HG02588 (cell line): ENCODE results near the gene SIGLEC6.

Experiments
- ATAC-seq: cut with Tn5 transposase; IDR thresholded peaks from one replicate; pipeline ENCODE4 v1.9.1; 2021; ENCODE audit warnings: mild to moderate bottlenecking, moderate library complexity; ENCODE audit not compliant: unreplicated experiment

The SIGLEC6 gene

GRCh38 chr19:51478381-51479234 is 52.9 kb downstream of the SIGLEC6 start, which contains the start of gene CEACAM18:
CEACAM18 (plus strand) TSS chr19:51478539.
- ATAC-seq, result no peak

GRCh38 chr19:51477344-51477743 is 54.1 kb downstream of the SIGLEC6 start:
- ATAC-seq, result no peak

- ATAC-seq, result no peak
These were observed 55.3 kb downstream of the SIGLEC6 start for GRCh38 chr19:51476164-51476563.

DNA sequence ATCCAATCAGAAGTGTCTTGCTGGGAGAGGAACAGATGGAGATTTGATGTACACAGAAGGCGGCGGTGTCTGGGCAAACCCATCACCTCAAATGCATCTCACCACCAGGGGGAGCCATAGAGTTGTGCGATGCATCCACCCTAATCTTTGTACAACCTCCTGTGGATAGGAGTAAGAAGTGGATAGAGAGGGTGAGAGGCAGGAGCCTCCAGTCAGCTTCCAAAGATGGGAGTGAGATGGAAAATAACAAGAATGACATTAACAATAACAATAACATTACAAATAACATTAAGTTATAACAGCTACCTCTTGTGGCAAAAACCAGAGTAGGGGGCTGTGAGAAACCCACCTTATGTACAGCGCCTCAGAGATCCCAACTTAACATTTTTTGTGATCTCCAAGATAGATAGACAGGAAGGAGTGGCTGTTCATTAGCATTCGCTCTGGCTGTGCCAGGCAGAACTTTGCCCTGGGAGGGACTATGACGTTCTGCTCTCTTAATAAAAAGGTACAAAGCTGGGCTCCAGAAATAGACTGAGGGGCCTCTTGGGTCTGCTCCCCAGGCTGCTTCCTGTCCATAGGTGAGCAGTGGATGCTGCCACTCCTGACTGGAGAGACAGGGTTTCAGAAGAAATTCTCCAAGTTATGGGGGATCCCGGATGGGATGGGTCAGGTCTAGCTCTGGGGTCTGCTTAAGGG is 58.3 kb downstream of the SIGLEC6 start:
- no peak for ATAC-seq

- no peak for ATAC-seq
These were observed 58.9 kb downstream of the SIGLEC6 start for GRCh38 chr19:51472607-51473006.

- ATAC-seq, result no peak
These were observed 59.9 kb downstream of the SIGLEC6 start for GRCh38 chr19:51471527-51471926.

GRCh38 chr19:51470966-51471365 is 60.5 kb downstream of the SIGLEC6 start:
- ATAC-seq, result no peak

DNA sequence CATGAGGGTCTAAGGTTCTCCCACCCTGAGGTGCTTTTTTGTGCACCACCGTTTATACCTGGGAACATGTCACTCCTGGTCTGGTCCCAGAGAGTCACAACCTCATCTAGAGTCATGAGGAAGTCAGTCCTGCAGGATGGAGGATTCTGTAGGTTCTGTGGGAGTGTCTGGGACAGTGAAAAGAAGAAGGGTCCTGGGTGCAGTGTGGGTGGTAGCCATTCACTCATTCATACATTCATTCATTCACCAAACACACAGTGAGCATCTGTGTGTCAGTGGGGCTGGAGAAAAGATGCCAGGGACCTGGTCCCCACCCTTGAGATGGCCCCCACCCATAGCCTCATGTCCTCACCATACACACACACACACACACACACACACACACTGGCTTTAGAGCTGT is 61.8 kb downstream of the SIGLEC6 start:
- ATAC-seq, result no peak

GRCh38 chr19:51469162-51469561 is 62.3 kb downstream of the SIGLEC6 start:
- ATAC-seq, result no peak

DNA sequence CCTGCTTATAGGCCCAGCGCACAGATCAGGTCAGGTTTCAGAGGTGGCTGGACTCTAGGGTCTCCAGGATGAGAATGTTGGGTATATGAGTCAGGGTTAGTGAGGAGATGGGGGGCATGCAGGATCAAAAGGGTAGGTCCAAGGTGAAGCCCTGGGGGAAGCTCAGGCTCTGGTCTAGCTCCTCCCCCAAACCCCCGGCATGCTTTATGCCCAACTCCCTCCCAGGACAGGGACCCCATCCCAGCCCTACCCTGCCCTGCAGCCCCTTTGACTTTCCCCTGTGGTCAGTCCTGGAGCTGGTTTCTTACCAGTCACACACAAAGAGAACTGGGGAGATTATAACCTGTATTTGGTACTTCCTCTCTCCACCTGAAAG is 62.9 kb downstream of the SIGLEC6 start:
- no peak for ATAC-seq

- ATAC-seq, result no peak
These were observed 63.5 kb downstream of the SIGLEC6 start for GRCh38 chr19:51467864-51468544.
